ENCODE results near the gene ILKAP.

The ILKAP gene

GRCh38 chr2:238136820-238137537 is 66.5 kb downstream of the ILKAP start:
- no peak for DNase-seq (ENCODE audit: low read depth in 2 of 2)

GRCh38 chr2:238135601-238136150 is 67.8 kb downstream of the ILKAP start:
- DNase-seq (ENCODE audit: low read depth in 2 of 2), result no peak

- DNase-seq (ENCODE audit: low read depth in 2 of 2), result no peak
Observed at GRCh38 chr2:238134393-238134785, 69.1 kb downstream of the ILKAP start.

GRCh38 chr2:238133499-238134392 is 69.7 kb downstream of the ILKAP start:
- DNase-seq (ENCODE audit: low read depth in 2 of 2), result no peak

- DNase-seq (ENCODE audit: low read depth in 2 of 2), result no peak
Observed at GRCh38 chr2:238132463-238133450, 70.7 kb downstream of the ILKAP start.

- DNase-seq (ENCODE audit: low read depth in 2 of 2), result no peak
Observed at GRCh38 chr2:238131761-238132462, 71.6 kb downstream of the ILKAP start.

GRCh38 chr2:238130696-238131628 is 72.5 kb downstream of the ILKAP start:
- no peak for DNase-seq (ENCODE audit: low read depth in 2 of 2)

GRCh38 chr2:238130111-238130695 is 73.3 kb downstream of the ILKAP start:
- DNase-seq (ENCODE audit: low read depth in 2 of 2), result no peak

- no peak for DNase-seq (ENCODE audit: low read depth in 2 of 2)
Observed at GRCh38 chr2:238129166-238130010, 74.1 kb downstream of the ILKAP start.

GRCh38 chr2:238128534-238129001 is 74.9 kb downstream of the ILKAP start:
- no peak for DNase-seq (ENCODE audit: low read depth in 2 of 2)

GRCh38 chr2:238128061-238128440 is 75.4 kb downstream of the ILKAP start:
- no peak for DNase-seq (ENCODE audit: low read depth in 2 of 2)

- DNase-seq (ENCODE audit: low read depth in 2 of 2), result no peak
Observed at GRCh38 chr2:238127165-238128060, 76.1 kb downstream of the ILKAP start.

- DNase-seq (ENCODE audit: low read depth in 2 of 2), result no peak
Observed at GRCh38 chr2:238126775-238127164, 76.7 kb downstream of the ILKAP start.

- DNase-seq (ENCODE audit: low read depth in 2 of 2), result no peak
Observed at GRCh38 chr2:238126338-238126737, 77.2 kb downstream of the ILKAP start.

- no peak for DNase-seq (ENCODE audit: low read depth in 2 of 2)
Observed at GRCh38 chr2:238125127-238125885, 78.2 kb downstream of the ILKAP start.

GRCh38 chr2:238124488-238125126 is 78.9 kb downstream of the ILKAP start:
- no peak for DNase-seq (ENCODE audit: low read depth in 2 of 2)

Data from activated CD4-positive, alpha-beta T cell treated with anti-CD3 and anti-CD28 coated beads for 24 hours (primary cell).